HG02678 (cell line): Measurements from ENCODE around the gene H2BK1.

Experiments
- ATAC-seq: cut with Tn5 transposase; IDR thresholded peaks from one replicate; pipeline ENCODE4 v1.9.1; 2021; ENCODE audit warnings: mild to moderate bottlenecking, moderate library complexity; ENCODE audit not compliant: unreplicated experiment

The H2BK1 gene

DNA sequence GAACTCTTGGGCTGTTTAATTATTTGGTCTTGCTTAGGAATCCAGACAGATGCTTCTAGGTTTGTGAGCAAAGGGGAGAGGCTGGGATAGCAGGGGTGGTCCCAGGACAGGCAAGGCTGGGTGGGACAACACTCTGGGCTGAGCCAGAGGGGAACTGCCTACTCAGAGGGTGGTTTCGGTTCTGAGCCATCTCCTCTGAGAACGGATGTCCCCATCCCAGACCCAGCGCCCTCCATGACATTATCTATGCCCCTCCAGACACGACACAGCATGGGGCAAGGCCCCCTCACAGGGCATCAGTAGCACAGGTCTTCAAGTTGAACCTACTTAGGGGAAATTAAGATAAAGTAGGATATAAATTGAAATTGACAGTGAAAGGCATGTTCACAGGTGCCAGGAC is 30.3 kb downstream of the H2BK1 start:
- ATAC-seq: no peak

DNA sequence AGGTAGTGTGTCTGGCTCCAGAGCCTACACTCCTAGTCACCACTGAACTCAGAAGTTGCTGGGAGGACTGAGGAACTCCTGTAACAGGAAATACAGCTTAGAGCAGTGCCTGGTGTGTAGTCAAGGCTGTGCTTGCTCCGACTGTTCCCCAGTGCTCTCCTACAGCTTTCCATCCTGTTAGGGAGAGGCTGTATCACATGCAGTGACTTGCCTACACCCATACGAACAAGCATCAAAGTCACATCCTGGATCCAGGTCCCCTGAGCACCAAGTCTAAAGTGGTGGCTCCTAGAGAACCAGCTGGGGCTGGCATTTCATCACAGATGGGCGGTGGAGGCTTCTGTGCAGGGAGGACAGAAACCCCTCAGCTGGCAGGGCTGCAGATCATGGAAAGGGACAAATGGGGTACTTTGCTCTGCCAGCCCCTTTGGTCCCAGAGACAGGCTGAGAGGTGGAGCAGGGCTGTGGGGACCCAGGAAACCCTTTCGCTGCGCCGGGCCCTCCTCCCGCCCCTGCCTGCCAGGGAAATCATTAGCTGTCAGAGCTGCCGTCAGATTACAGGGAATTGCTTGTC is 30.9 kb downstream of the H2BK1 start:
- ATAC-seq: no peak

DNA sequence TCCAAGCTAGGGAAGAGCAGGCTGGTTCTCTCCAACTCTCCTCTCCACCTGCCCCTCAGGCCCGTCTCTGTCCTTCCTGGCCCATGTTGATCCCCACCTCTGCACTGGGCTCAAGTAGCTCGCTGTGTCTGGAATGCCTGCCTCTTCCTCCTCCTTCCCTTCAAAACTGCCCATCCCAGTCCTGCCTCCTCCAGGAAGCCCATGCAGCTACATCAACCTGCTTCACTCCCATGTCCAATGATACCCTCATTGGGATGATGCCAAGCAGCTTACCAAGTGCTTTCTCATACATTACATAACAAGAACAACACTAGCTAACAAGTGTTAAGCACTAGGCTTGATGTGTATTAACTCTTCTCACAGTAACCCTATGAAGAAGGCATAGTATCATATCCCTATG is 31.5 kb downstream of the H2BK1 start:
- ATAC-seq: no peak

DNA sequence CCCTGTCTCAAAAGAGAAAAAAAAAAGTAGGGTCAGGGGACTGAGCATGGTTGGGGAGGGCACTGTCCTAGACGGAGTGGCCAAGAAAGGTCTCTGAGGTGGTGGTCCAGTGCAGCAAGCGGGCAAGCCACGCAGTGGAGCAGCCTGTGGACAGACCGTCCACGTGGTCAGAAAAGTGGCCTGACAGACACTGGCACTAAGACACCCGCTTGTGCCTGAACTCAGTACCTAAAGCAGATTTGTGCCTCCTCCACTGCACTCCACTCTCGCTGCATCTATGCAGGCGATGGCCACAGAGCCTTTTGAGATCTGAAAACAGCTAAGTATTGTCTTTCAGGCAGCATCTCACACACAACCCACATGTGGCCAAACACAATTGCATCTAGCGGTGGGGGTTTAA is 32.1 kb downstream of the H2BK1 start:
- no peak for ATAC-seq

DNA sequence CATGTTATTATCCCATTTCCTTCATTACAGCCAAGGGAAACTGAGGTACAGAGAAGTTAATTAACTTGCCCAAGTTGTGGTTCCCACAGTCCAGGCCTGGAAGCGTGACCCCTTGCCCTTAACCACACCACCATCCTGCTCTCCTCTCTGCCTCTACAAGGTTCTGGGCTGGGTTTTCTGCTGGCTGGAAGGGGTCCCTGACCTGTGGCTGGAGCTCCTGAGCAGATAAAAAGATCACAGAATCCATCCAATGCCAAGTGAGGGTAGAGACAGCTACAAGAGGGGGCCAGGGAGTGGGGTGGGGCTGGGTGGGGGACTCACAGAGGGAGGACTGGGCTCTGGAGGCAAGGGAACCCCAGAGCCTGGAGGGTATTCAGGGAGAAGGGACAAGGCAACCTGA is 33.0 kb downstream of the H2BK1 start:
- ATAC-seq: no peak

DNA sequence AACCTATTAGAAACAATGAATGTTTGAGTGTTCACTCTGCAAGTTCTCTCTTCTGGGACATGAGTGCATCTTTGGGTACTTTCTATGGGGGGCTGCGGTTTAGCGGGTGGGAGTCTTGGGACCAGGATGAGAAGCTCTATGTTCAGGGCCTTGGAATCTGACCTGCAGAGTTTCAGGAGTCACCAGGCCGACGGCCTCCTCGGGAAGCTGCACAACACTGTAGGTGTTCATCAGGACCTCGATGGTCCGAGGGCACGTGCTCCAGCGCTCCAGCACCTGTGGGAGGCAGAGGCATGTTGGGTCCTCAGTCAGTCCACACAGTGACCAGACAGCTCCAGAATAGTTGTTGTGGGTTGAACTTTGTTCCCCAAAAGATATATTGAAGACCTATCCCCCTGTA is 33.9 kb downstream of the H2BK1 start:
- ATAC-seq: no peak

DNA sequence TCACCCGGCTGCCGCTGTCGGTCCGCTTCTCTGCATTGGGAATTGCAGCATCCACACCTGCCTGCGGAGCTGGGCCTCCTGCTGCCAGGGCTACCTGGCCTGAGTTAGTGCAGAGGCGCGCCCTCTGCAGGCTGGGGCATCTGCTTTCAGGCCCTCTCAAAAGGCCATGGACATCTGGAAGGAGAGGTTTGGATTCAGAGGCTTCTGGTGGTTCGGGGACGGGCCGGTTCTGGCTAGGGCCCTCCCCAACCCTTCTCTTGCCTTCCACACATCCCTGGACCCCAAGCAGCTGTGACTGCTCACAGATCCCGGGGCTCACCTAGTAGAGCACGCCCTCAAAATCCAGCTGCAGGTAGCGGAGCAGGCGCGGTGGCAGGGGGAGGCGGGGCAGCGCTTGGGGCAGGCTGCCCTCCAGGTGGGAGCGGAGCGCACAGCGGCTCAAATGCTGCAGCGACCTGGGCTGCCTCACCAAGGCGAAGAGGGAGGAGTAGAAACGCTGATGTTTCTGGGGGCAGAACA is 34.4 kb downstream of the H2BK1 start:
- ATAC-seq: no peak

DNA sequence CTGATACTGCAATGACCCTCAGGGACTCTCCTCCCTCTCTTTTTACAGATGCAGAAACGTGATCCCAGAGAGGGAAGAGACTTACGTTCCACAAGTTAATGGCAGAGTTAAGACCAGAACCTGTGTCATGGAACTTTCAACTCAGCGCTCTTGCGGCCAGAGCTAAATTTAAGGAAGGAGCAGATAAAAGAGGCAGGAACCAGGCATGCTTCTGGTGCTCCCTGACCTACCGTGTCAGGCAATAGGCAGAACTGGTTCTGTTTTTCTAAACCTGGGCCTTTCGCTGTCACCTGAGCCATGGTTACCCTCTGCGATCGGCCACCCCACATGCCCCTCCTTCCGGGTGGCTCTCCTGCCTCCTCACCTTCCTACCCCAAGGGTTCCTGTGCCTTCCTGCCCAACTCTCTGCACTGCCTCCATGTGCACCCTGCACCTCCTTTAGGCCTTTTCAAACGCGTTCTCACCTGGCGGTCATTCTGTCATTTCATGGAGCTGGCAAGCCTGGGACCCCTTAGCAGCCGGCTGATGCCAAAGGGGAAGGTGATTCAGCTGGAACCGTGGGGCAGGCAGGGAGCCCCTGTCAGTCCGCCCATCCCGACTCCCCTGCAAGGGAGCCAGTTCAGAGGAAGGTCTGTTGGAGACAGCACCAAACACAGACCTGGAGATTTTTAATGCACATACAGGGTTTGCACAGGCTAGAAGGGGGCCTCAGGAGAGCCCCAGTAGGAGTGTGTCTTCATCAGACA is 35.1 kb downstream of the H2BK1 start:
- no peak for ATAC-seq

DNA sequence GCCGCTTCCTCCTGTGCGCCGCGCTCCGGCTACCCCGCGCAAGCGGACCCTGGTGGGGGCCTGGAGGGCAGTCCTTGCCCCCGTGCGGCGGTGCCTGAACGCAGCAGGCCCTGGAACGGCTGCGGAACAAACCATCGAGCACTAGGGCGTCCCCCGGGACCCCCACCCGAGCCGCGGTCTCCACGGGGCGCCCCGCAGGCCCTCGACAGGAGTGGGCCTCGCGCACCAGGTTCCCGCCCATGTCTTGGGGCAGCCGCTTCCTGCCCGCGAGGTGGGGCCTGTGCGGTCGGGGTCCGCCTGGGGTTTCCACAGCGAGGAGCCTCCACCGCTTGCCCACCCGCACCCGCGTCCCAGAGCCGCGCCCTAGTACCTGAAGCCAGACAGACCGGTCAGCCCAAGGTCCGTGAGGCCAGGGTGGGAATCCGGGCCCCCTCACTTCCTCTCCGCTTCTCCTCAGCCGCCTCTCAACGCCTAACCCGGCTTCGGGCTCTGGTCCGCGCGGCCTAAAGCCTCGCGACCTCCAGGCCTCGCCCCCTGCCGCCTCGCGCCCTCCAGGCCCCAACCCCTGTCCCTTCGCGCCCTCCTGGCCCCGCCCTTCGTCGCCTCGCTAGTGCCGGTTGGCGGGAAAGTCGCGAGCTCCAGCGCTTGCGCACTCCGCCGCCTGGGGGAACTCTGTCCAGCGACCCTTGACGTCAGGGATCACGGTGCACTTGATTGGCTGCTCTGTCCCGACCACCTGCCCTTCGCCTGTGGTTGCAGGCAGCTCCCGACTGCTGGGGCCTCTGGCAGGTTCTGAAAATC is 35.8 kb downstream of the H2BK1 start:
- ATAC-seq: no peak

DNA sequence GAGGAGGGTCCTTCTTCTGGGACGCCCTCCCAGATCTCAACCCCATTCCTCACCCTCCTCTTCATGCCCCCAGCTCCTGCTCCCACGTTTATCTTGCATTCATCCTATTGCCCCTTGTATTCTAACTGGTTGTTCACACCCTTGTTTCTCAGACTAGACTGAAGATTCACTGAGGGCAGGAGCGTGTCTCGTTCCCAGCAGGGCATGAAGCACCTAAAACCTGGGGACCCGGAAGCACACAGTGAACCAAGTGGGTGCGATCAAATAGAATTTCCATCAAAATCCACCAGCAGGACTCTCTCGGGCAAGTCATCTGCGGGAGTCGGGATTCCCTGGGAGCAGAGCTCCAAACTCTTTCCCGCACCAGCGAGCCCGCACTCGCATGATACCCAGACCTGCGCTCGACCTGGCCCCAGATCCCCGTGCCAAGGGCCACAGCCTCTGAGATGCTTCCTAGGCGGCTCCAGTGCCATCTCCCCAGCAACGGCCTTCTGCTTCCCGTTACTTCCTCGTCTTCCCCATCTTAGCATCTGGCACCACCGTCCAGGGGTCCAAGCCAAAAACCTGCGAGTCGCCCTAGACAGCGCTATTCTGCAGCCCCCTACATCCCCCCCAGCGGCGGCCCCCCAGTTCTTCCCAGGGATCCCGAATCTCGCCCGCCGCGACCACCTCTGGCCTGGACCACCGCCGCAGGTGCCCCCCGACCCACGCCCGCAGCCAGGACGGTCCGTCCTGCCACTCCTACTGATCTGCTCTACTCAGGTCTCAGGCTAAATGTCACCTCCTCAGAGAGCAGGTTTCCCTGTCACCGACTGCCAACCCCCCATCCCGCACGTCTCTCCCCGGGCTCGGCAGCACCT is 36.7 kb downstream of the H2BK1 start:
- no peak for ATAC-seq

DNA sequence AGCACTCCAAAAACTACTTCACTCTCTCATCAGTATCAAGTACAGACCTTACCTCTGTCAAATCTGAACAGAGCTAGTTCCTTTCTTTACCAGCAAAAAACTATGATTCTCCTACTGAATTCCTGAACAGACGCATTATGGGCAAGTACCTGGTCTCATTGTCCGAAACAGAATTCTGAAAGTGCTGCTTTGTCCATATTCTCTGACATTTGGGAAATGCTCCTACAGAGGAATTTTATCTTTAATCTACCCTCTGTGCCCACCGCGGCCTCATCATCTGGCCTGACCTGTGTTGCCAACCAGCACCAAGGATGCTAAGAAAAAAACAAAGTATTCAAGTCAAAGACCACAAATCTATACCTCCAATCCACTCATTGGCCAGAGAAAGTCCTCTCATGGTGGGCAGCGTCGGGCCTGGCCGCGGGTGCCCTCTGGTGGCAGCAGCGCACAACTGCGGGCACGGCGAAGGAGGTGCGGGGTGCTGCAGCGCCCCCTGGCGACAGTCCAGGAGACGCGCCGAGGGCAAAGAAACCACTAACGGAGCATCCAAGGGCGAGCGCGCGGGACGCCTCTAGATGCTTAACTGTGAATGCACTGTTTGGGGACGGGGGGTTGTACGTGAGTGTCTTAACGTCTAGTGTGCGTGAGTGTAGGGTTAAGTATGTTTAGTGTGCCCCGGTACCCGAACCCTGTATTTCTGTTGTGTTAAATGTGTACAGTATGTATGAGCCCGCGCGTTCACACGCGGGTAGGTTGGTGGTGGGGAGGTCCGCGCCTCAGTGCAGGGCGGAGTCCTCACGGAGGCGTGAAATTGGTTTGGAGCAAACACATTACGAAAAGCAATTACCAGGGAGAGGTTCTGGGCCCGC is 37.8 kb downstream of the H2BK1 start:
- ATAC-seq: peak; percentile 78

DNA sequence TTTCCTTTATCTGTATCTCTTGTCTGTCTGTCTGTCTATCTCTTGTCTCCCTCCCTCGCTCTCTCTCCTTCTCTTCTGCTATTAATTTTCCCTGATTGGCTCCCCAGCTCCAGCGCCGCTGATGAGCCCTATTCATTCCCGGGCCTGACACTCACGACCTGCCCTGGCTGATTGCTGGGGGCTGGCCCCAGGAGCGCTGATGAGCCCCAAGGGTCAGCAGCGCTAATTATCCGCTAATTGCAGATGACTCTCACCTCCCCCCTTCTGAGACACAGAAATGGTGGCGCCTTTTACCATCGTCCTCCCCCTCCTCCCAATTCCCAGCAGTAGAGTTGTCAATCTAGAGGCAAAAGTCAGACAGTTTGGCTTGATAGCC is 41.5 kb downstream of the H2BK1 start:
- ATAC-seq: no peak

DNA sequence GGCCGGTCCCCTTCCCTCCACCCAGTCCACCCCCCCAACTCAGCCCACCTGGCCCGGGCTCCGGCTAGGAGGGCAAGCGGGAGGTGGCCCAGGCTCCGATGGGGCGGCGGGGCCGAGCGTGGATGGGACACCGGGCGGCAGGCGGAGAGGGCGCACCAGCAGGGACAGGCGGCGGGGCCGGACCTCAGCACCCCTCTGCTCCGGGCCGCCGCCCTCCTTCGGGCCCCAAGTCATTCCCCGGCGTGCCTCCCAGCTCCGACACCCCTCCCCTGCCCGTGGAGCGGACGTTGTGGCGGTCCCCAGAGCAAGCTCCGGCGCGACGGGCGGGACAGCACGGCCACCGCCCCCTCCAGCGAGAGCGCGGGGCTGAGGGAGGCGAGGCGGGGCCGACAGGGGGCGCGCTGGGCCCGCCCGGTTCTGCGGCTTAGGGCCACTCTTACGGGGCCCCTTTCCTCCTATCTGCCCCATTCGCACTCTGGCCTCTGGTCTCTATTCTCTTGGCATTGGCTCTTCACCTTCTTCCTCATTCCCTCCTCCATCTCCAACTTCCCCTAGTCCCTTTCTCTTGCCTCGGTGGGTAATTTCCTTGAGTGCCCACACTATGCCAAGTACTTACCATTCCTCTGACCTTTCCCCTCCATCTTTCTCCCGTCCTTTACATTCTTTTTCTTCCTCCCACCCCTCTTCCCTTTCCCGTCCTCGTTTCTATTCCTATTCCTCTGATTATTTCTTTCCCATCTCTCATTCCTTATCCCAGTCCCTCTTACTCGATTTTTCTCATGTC is 42.1 kb downstream of the H2BK1 start:
- ATAC-seq: no peak

DNA sequence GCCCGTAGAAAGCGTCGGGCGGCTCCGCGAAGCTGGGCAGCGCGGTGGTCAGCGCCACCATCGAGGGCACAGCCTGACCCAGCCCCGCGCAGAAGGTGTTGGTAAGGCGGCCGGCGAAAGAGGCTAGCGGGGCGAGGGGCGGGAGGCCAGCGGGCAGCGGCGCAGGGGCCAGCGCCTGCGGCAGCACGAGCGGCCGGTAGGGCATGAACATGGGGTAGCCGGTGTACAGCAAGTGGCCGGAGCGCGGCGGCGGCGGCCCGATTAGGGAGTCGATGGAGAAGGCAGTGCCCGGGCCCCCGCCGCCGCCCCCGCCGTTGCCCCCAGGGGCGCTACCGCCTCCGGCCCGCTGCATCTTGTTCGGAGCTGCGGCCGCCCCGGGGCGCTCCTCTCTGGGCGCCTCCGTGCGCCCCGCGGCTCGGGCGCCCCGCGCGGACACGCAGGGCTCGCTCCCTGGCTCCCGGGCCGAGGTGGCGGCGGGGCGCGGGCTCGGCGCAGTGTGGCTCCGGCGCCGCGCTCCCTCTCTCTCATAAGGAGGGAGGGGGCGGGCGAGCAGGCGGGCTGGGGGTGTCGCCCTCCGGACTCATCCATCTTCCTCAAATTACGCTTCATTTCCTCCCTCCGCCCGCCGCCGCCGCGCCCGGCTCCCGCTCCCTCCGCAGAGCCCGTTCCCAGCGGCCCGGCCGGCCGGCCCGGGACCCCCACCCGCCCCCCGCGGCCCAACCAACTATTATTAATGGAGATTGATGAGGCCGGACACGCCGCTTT is 42.9 kb downstream of the H2BK1 start, which contains the start of gene GBX1:
Gene GBX1, minus strand, starts transcription at position 498 of the 765 bp plus-strand sequence. Its CDS starts 146 bp downstream, at position 352.
- no peak for ATAC-seq

DNA sequence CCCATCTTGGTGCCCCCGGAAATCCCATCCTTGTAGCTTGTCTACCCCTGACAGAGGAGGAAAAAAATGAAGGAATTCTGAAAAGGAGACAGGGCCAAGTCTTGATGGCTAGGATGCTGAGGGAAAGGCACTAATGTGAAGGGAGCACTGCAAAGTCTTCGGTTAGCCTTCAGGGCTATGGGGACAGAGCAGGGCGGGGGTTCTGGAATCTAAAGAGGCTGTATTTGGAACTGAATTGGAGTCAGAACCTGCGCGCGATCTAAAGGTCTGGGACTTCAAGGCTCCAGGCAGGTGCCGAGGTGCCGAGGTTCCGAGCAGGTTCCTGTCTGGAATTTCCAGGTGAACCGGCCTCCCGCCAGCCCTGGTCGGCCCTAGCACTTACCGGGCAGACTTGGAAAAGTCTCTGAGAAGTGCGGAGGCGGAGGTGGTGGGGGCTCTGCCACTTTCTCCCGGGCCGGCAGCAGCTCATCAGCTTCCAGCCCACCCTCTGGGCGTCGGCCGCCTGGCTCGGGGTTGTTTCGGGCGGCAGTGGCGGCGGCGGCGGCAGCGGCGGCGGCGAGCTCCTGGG is 43.6 kb downstream of the H2BK1 start:
- no peak for ATAC-seq

DNA sequence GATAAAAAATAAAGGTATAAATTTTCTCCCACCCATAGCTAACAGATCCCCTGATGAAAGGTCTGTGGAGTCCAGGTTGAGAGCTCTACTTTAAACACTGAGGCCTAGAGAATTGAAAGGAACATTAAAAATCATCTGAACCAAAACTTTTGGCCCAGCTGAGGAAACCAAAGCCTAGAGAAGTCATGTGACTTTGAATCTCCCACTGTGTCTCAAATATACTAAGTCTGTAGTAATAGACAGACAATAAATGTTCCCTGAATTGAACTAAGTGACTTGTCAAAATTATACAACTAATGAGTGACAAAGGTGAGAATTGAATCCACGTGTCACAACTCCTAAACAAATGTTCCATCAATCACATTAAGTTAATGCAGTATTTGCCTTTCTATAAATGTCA is 48.5 kb downstream of the H2BK1 start:
- no peak for ATAC-seq
